ENCODE data around the gene YPEL2.

YPEL2 gene

GRCh38 chr17:59381716-59382570 is 50.5 kb downstream of the YPEL2 start:
- H3K4me2 ChIP-seq (ENCODE audit: insufficient read depth, low read length, poor library complexity, severe bottlenecking): no peak overlapping the region
- H3K9me3 ChIP-seq (replicated peaks in 1 of 2; ENCODE audit: control insufficient read depth in 2 of 2, insufficient read depth in 1 of 2, low read depth in 1 of 2, low read length in 2 of 2): no peaks in the 10 kb centered on the region
- no peaks in the 10 kb centered on the region for H3K27me3 ChIP-seq (ENCODE audit: control insufficient read depth in 3 of 3, insufficient read depth in 3 of 3, low read depth in 1 of 3, low read length in 3 of 3)
- peaks cover 0 to 3% of the 10 kb centered on the region in 2 donors for H3K36me3 ChIP-seq (replicated peaks in 1 of 2; ENCODE audit: control insufficient read depth in 2 of 2, insufficient read depth in 2 of 2, low read length in 2 of 2)
- peaks cover 0 to 5% of the 10 kb centered on the region in 2 donors for H3K4me1 ChIP-seq (ENCODE audit: control insufficient read depth in 2 of 2, insufficient read depth in 1 of 2, low read depth in 1 of 2, low read length in 2 of 2)
- H3K23ac ChIP-seq (ENCODE audit: low read depth, low read length, poor library complexity): no peak overlapping the region
- H4K91ac ChIP-seq (ENCODE audit: low read depth, low read length, poor library complexity): no peak overlapping the region
- no peak overlapping the region for H3K9ac ChIP-seq (ENCODE audit: low read depth, low read length, poor library complexity)
- H4K8ac ChIP-seq (ENCODE audit: low read depth, low read length): no peak overlapping the region
- DNase-seq (ENCODE audit: low spot score): no peak
- no peak overlapping the region for H2AK5ac ChIP-seq (ENCODE audit: low read depth, low read length)
- H3K4me3 ChIP-seq (ENCODE audit: low read length in 2 of 2): no peak overlapping the region
- H3K27ac ChIP-seq (replicated peaks; ENCODE audit: low read length): no peak overlapping the region
- no peaks in the 10 kb centered on the region for H3K79me1 ChIP-seq (ENCODE audit: low read depth, low read length)
- no peak overlapping the region for H2AFZ ChIP-seq (ENCODE audit: low read length)
- no peak overlapping the region for H2BK12ac ChIP-seq (ENCODE audit: low read length)
- no peak overlapping the region for H3K14ac ChIP-seq (ENCODE audit: low read length)
- H2BK5ac ChIP-seq (ENCODE audit: low read length): no peak overlapping the region
- no peak overlapping the region for H2BK15ac ChIP-seq (ENCODE audit: low read length)
- no peak overlapping the region for H2BK120ac ChIP-seq (ENCODE audit: low read depth, low read length)
- no CpG with 5 or more reads among the region's 8 CpGs for WGBS, 2 donors (ENCODE audit: extremely low coverage in 2 of 2, insufficient read length in 2 of 2, insufficient replicate concordance in 1 of 2)
- no peak overlapping the region for H3K4ac ChIP-seq (ENCODE audit: low read length)
- H3K18ac ChIP-seq (ENCODE audit: low read length): no peak overlapping the region

GRCh38 chr17:59383893-59384292 is 52.4 kb downstream of the YPEL2 start:
- DNase-seq (ENCODE audit: low spot score): no peak
- Histone ChIP-seq H3K4ac (ENCODE audit: low read length) (no peak overlapping the region), H2BK12ac (ENCODE audit: low read length) (no peak overlapping the region), H4K8ac (ENCODE audit: low read depth, low read length) (no peak overlapping the region), H4K91ac (ENCODE audit: low read depth, low read length, poor library complexity) (no peak overlapping the region), H3K36me3 (replicated peaks in 1 of 2; ENCODE audit: control insufficient read depth in 2 of 2, insufficient read depth in 2 of 2, low read length in 2 of 2) (no peaks in the 10 kb centered on the region), H2AFZ (ENCODE audit: low read length) (no peak overlapping the region), H3K79me1 (ENCODE audit: low read depth, low read length) (no peaks in the 10 kb centered on the region), H2BK15ac (ENCODE audit: low read length) (no peak overlapping the region), H3K27me3 (ENCODE audit: control insufficient read depth in 3 of 3, insufficient read depth in 3 of 3, low read depth in 1 of 3, low read length in 3 of 3) (no peaks in the 10 kb centered on the region), H3K4me3 (ENCODE audit: low read length in 2 of 2) (no peak overlapping the region), H3K4me2 (ENCODE audit: insufficient read depth, low read length, poor library complexity, severe bottlenecking) (no peak overlapping the region), H3K9me3 (replicated peaks in 1 of 2; ENCODE audit: control insufficient read depth in 2 of 2, insufficient read depth in 1 of 2, low read depth in 1 of 2, low read length in 2 of 2) (no peaks in the 10 kb centered on the region), H3K4me1 (ENCODE audit: control insufficient read depth in 2 of 2, insufficient read depth in 1 of 2, low read depth in 1 of 2, low read length in 2 of 2) (peaks cover 0 to 7% of the 10 kb centered on the region in 2 donors), H2AK5ac (ENCODE audit: low read depth, low read length) (no peak overlapping the region), H2BK5ac (ENCODE audit: low read length) (no peak overlapping the region), H3K9ac (ENCODE audit: low read depth, low read length, poor library complexity) (no peak overlapping the region), H3K27ac (replicated peaks; ENCODE audit: low read length) (no peak overlapping the region), H3K14ac (ENCODE audit: low read length) (no peak overlapping the region), H2BK120ac (ENCODE audit: low read depth, low read length) (no peak overlapping the region), H3K23ac (ENCODE audit: low read depth, low read length, poor library complexity) (no peak overlapping the region), H3K18ac (ENCODE audit: low read length) (no peak overlapping the region)
- no CpG with 5 or more reads among the region's 4 CpGs for WGBS, 2 donors (ENCODE audit: extremely low coverage in 2 of 2, insufficient read length in 2 of 2, insufficient replicate concordance in 1 of 2)

- H3K36me3 ChIP-seq (replicated peaks in 1 of 2; ENCODE audit: control insufficient read depth in 2 of 2, insufficient read depth in 2 of 2, low read length in 2 of 2): peaks cover 6 to 16% of the 10 kb centered on the region in 2 donors
- H3K79me1 ChIP-seq (ENCODE audit: low read depth, low read length): no peaks in the 10 kb centered on the region
- H3K23ac ChIP-seq (ENCODE audit: low read depth, low read length, poor library complexity): no peak overlapping the region
- H2BK15ac ChIP-seq (ENCODE audit: low read length): no peak overlapping the region
- H2AK5ac ChIP-seq (ENCODE audit: low read depth, low read length): no peak overlapping the region
- no peak overlapping the region for H2BK5ac ChIP-seq (ENCODE audit: low read length)
- H3K9me3 ChIP-seq (replicated peaks in 1 of 2; ENCODE audit: control insufficient read depth in 2 of 2, insufficient read depth in 1 of 2, low read depth in 1 of 2, low read length in 2 of 2): no peaks in the 10 kb centered on the region
- H3K27me3 ChIP-seq (ENCODE audit: control insufficient read depth in 3 of 3, insufficient read depth in 3 of 3, low read depth in 1 of 3, low read length in 3 of 3): no peaks in the 10 kb centered on the region
- H3K9ac ChIP-seq (ENCODE audit: low read depth, low read length, poor library complexity): no peak overlapping the region
- no peak overlapping the region for H3K4ac ChIP-seq (ENCODE audit: low read length)
- no peak overlapping the region for H3K4me2 ChIP-seq (ENCODE audit: insufficient read depth, low read length, poor library complexity, severe bottlenecking)
- H3K18ac ChIP-seq (ENCODE audit: low read length): no peak overlapping the region
- no peak overlapping the region for H2BK12ac ChIP-seq (ENCODE audit: low read length)
- H2AFZ ChIP-seq (ENCODE audit: low read length): no peak overlapping the region
- no CpG with 5 or more reads among the region's 11 CpGs for WGBS, 2 donors (ENCODE audit: extremely low coverage in 2 of 2, insufficient read length in 2 of 2, insufficient replicate concordance in 1 of 2)
- no peak overlapping the region for H2BK120ac ChIP-seq (ENCODE audit: low read depth, low read length)
- no peak for DNase-seq (ENCODE audit: low spot score)
- no peak overlapping the region for H3K14ac ChIP-seq (ENCODE audit: low read length)
- H3K27ac ChIP-seq (replicated peaks; ENCODE audit: low read length): no peak overlapping the region
- no peak overlapping the region for H4K8ac ChIP-seq (ENCODE audit: low read depth, low read length)
- H3K4me1 ChIP-seq (ENCODE audit: control insufficient read depth in 2 of 2, insufficient read depth in 1 of 2, low read depth in 1 of 2, low read length in 2 of 2): peaks cover 0 to 5% of the 10 kb centered on the region in 2 donors
- no peak overlapping the region for H3K4me3 ChIP-seq (ENCODE audit: low read length in 2 of 2)
- no peak overlapping the region for H4K91ac ChIP-seq (ENCODE audit: low read depth, low read length, poor library complexity)
Measured at GRCh38 chr17:59387351-59388068, 56.1 kb downstream of the YPEL2 start.

- Histone ChIP-seq H3K18ac (ENCODE audit: low read length) (no peak overlapping the region), H2AK5ac (ENCODE audit: low read depth, low read length) (no peak overlapping the region), H2AFZ (ENCODE audit: low read length) (no peak overlapping the region), H2BK120ac (ENCODE audit: low read depth, low read length) (no peak overlapping the region), H3K14ac (ENCODE audit: low read length) (no peak overlapping the region), H3K4ac (ENCODE audit: low read length) (no peak overlapping the region), H3K23ac (ENCODE audit: low read depth, low read length, poor library complexity) (no peak overlapping the region), H3K9ac (ENCODE audit: low read depth, low read length, poor library complexity) (no peak overlapping the region), H4K8ac (ENCODE audit: low read depth, low read length) (no peak overlapping the region), H3K36me3 (replicated peaks in 1 of 2; ENCODE audit: control insufficient read depth in 2 of 2, insufficient read depth in 2 of 2, low read length in 2 of 2) (peaks cover 10 to 16% of the 10 kb centered on the region in 2 donors), H3K79me1 (ENCODE audit: low read depth, low read length) (no peaks in the 10 kb centered on the region), H3K9me3 (replicated peaks in 1 of 2; ENCODE audit: control insufficient read depth in 2 of 2, insufficient read depth in 1 of 2, low read depth in 1 of 2, low read length in 2 of 2) (no peaks in the 10 kb centered on the region), H2BK15ac (ENCODE audit: low read length) (no peak overlapping the region), H3K4me1 (ENCODE audit: control insufficient read depth in 2 of 2, insufficient read depth in 1 of 2, low read depth in 1 of 2, low read length in 2 of 2) (peaks cover 0 to 6% of the 10 kb centered on the region in 2 donors), H2BK5ac (ENCODE audit: low read length) (no peak overlapping the region), H4K91ac (ENCODE audit: low read depth, low read length, poor library complexity) (no peak overlapping the region), H3K27ac (replicated peaks; ENCODE audit: low read length) (no peak overlapping the region), H3K4me3 (ENCODE audit: low read length in 2 of 2) (no peak overlapping the region), H3K4me2 (ENCODE audit: insufficient read depth, low read length, poor library complexity, severe bottlenecking) (no peak overlapping the region), H3K27me3 (ENCODE audit: control insufficient read depth in 3 of 3, insufficient read depth in 3 of 3, low read depth in 1 of 3, low read length in 3 of 3) (no peaks in the 10 kb centered on the region), H2BK12ac (ENCODE audit: low read length) (no peak overlapping the region)
- DNase-seq (ENCODE audit: low spot score): no peak
- WGBS, 2 donors (ENCODE audit: extremely low coverage in 2 of 2, insufficient read length in 2 of 2, insufficient replicate concordance in 1 of 2): no CpG with 5 or more reads among the region's 9 CpGs
Measured at GRCh38 chr17:59388069-59388556, 56.7 kb downstream of the YPEL2 start.
